GM18505 (cell line): ENCODE data around the gene PPP2CA.
"Not testable (repeated sequence)": the region's sequence is repeated elsewhere in the genome, so short reads cannot be mapped to it uniquely, and the experiment has no call there.

Experiments
- ATAC-seq: cut with Tn5 transposase; IDR thresholded peaks from one replicate; pipeline ENCODE4 v1.9.1; 2021; ENCODE audit not compliant: unreplicated experiment
- POLR2A ChIP-seq: IDR thresholded peaks from 4 replicates; pipeline ENCODE4 v1.6.1; 2011; ENCODE audit warnings: borderline replicate concordance; ENCODE audit not compliant: insufficient read depth, insufficient read length; ENCODE audit errors: extremely low read depth

Gene PPP2CA

GRCh38 chr5:134227776-134228175 is 1.9 kb upstream of the PPP2CA start:
- TF ChIP-seq POLR2A, result no peak
- no peak for ATAC-seq

- no peak for ATAC-seq
- no peak for TF ChIP-seq POLR2A
Measured at GRCh38 chr5:134227259-134227658, 1.4 kb upstream of the PPP2CA start.

GRCh38 chr5:134226441-134227192 is 744 bp upstream of the PPP2CA start:
- TF ChIP-seq POLR2A, result peak; percentile 6
- peak; percentile 19 for ATAC-seq

- TF ChIP-seq POLR2A, result peak; percentile 48
- ATAC-seq, result peak; percentile 39
Measured at GRCh38 chr5:134224888-134225779, 739 bp downstream of the PPP2CA start.

- TF ChIP-seq POLR2A, result no peak
- no peak for ATAC-seq
Measured at GRCh38 chr5:134223406-134224248, 2.2 kb downstream of the PPP2CA start.

- ATAC-seq, result not testable (repeated sequence)
Measured at GRCh38 chr5:134221690-134222089, 4.2 kb downstream of the PPP2CA start.

GRCh38 chr5:134215757-134216156 is 10.1 kb downstream of the PPP2CA start:
- no peak for ATAC-seq
- TF ChIP-seq POLR2A, result no peak

- not testable (repeated sequence) for ATAC-seq
Measured at GRCh38 chr5:134211263-134212031, 14.4 kb downstream of the PPP2CA start.

- no peak for TF ChIP-seq POLR2A
- ATAC-seq, result no peak
Measured at GRCh38 chr5:134209477-134210245, 16.2 kb downstream of the PPP2CA start.

GRCh38 chr5:134207696-134208095 is 18.2 kb downstream of the PPP2CA start:
- ATAC-seq, result no peak
- no peak for TF ChIP-seq POLR2A

GRCh38 chr5:134206627-134207160 is 19.2 kb downstream of the PPP2CA start:
- ATAC-seq, result no peak
- no peak for TF ChIP-seq POLR2A

GRCh38 chr5:134204575-134204974 is 21.3 kb downstream of the PPP2CA start:
- ATAC-seq, result no peak
- no peak for TF ChIP-seq POLR2A
